ENCODE data around the gene PPP3R1.
A peak's percentile ranks its signal among the peaks of the same experiment; 100 is the strongest.

Gene PPP3R1

GRCh38 chr2:68266655-68267054 lies 14.3 kb upstream of the PPP3R1 start:
- no peak overlapping the region for H3K4me3 ChIP-seq (ENCODE audit: low read depth, low read length)
- DNase-seq (ENCODE audit: low read depth) = no peak
- TF ChIP-seq CTCF (conservative IDR thresholded peaks at IDR 0.05; ENCODE audit: low read depth, low read length) = no peak

- no peak for DNase-seq (ENCODE audit: low read depth)
- no peak overlapping the region for H3K4me3 ChIP-seq (ENCODE audit: low read depth, low read length)
- TF ChIP-seq CTCF (conservative IDR thresholded peaks at IDR 0.05; ENCODE audit: low read depth, low read length) = no peak
Observed at GRCh38 chr2:68263632-68264031, 11.3 kb upstream of the PPP3R1 start.

GRCh38 chr2:68258851-68259250 lies 6.5 kb upstream of the PPP3R1 start:
- no peak for TF ChIP-seq CTCF (conservative IDR thresholded peaks at IDR 0.05; ENCODE audit: low read depth, low read length)
- no peak overlapping the region for H3K4me3 ChIP-seq (ENCODE audit: low read depth, low read length)
- no peak for DNase-seq (ENCODE audit: low read depth)

- no peak overlapping the region for H3K4me3 ChIP-seq (ENCODE audit: low read depth, low read length)
- no peak for DNase-seq (ENCODE audit: low read depth)
- no peak for TF ChIP-seq CTCF (conservative IDR thresholded peaks at IDR 0.05; ENCODE audit: low read depth, low read length)
Observed at GRCh38 chr2:68256093-68256450, 3.7 kb upstream of the PPP3R1 start.

- no peak for TF ChIP-seq CTCF (conservative IDR thresholded peaks at IDR 0.05; ENCODE audit: low read depth, low read length)
- peak overlapping the region; percentile 93 for H3K4me3 ChIP-seq (ENCODE audit: low read depth, low read length)
- DNase-seq (ENCODE audit: low read depth) = no peak
Observed at GRCh38 chr2:68253219-68254068, 1.1 kb upstream of the PPP3R1 start.

GRCh38 chr2:68251855-68252399 lies 405 bp downstream of the PPP3R1 start:
- DNase-seq (ENCODE audit: low read depth) = no peak
- peak overlapping the region; percentile 93 for H3K4me3 ChIP-seq (ENCODE audit: low read depth, low read length)
- no peak for TF ChIP-seq CTCF (conservative IDR thresholded peaks at IDR 0.05; ENCODE audit: low read depth, low read length)
